K562 (cell line): ENCODE measurements around the gene GAPVD1. TPM values are rescaled to one million over a fixed set of nuclear protein-coding genes. Genes with fewer than 3 reads are reported as not detected.

Experiments
- ATAC-seq: fragments of 200-7000 bp; cut with Tn5 transposase; 3 replicates; pipeline ENCODE4 v1.9.1; 2020; ENCODE audit warnings: moderate library complexity
- BruUV-seq: library from RNA; stranded (reverse); fragments of 400-500 nt; replicated peaks from 2 replicates; lab custom pipeline; 2021; lab: Mats Ljungman, UMichigan
- CTCF ChIA-PET: fragments of 300-600 bp; formaldehyde crosslinking; extraction: SDS; loops from one replicate; lab custom pipeline; 2021; ENCODE audit warnings: low intra/inter-chr PET ratio; lab: Yijun Ruan, JAX
- POLR2A ChIA-PET: fragments of 300-600, 350-650 bp; sonication (Branson Sonifier 250); formaldehyde crosslinking; extraction: SDS; loops from one replicate; lab custom pipeline; 2021; ENCODE audit warnings: antibody characterized with exemption, inconsistent platforms; lab: Yijun Ruan, JAX
- DNase-seq, 4 experiments: peaks; one replicate each; pipeline versions ENCODE4 v3.0.0 to v3.0.0-alpha.2; 2011 to 2018; ENCODE audit warnings: low spot score in 3 of 4, mixed read lengths in 3 of 4; ENCODE audit errors: extremely low read depth in 1 of 4
- FAIRE-seq: peaks from 2 replicates; lab custom pipeline; 2011; peaks lifted over from hg19 to GRCh38; lab: Jason Lieb, UNC
- H2AFZ ChIP-seq: 2 replicates; pipeline ENCODE4 v1.6.0; 2011; ENCODE audit warnings: low read depth, low read length, control low read depth, inconsistent platforms
- H3K27ac ChIP-seq: fragments of 200-600 bp; 3 replicates; pipeline ENCODE4 v1.8.0; 2011; ENCODE audit warnings: low read depth, mild to moderate bottlenecking, control low read depth, inconsistent platforms, low read length, moderate library complexity, mixed read lengths; ENCODE audit errors: extremely low read depth
- H3K27me3 ChIP-seq, 2 experiments: fragments of 300-600 bp in 1 of 2; 2 replicates in 1 of 2; 3 replicates in 1 of 2; pipeline versions ENCODE4 v1.6.0 to v1.8.0; 2011; ENCODE audit warnings: inconsistent platforms in 2 of 2, low read length in 2 of 2, mild to moderate bottlenecking in 1 of 2, mixed read lengths in 1 of 2, moderate library complexity in 1 of 2; ENCODE audit not compliant: control insufficient read depth in 2 of 2, insufficient read depth in 2 of 2
- H3K36me3 ChIP-seq: fragments of 300-600 bp; 3 replicates; pipeline ENCODE4 v1.8.0; 2011; ENCODE audit warnings: mild to moderate bottlenecking, low read length, inconsistent platforms; ENCODE audit not compliant: control insufficient read depth, insufficient read depth
- H3K4me1 ChIP-seq, 2 experiments: fragments of 200-600 bp in 1 of 2; replicated peaks in 1 of 2; 2 replicates in 1 of 2; 3 replicates in 1 of 2; pipeline versions ENCODE4 v1.5.1 to v1.8.0; 2011; ENCODE audit warnings: inconsistent platforms in 2 of 2, low read length in 2 of 2, mild to moderate bottlenecking in 1 of 2, mixed read lengths in 1 of 2, moderate library complexity in 1 of 2; ENCODE audit not compliant: control insufficient read depth in 2 of 2, insufficient read depth in 2 of 2
- H3K4me2 ChIP-seq: 2 replicates; pipeline ENCODE4 v1.6.1; 2011; ENCODE audit warnings: low read length, control low read depth, inconsistent platforms, mixed read lengths; ENCODE audit not compliant: insufficient read depth
- H3K4me3 ChIP-seq: fragments of 200-600 bp; sonication (generic), shearing (Covaris generic); 2 replicates; pipeline ENCODE4 v1.5.1; 2016; ENCODE audit warnings: control low read depth, inconsistent platforms
- H3K79me2 ChIP-seq: fragments of 200-600 bp; 3 replicates; pipeline ENCODE4 v1.8.0; 2011; ENCODE audit warnings: low read length, inconsistent platforms; ENCODE audit not compliant: control insufficient read depth, insufficient read depth
- H3K9ac ChIP-seq, 2 experiments: 2 replicates each; pipeline versions ENCODE4 v1.6.0 to v1.6.1; 2011; ENCODE audit warnings: low read depth in 2 of 2, low read length in 2 of 2, control low read depth in 1 of 2, inconsistent platforms in 1 of 2, mild to moderate bottlenecking in 1 of 2, mixed read lengths in 1 of 2; ENCODE audit not compliant: insufficient read depth in 1 of 2
- H3K9me1 ChIP-seq: one replicate; pipeline ENCODE4 v1.6.0; 2011; ENCODE audit warnings: inconsistent platforms, mild to moderate bottlenecking, low read length, moderate library complexity; ENCODE audit not compliant: control insufficient read depth, insufficient read depth
- H3K9me3 ChIP-seq: replicated peaks from 2 replicates; pipeline ENCODE4 v1.5.1; 2011; ENCODE audit warnings: low read depth, low read length, inconsistent platforms; ENCODE audit not compliant: control insufficient read depth, insufficient read depth
- H4K20me1 ChIP-seq: replicated peaks from 2 replicates; pipeline ENCODE4 v1.6.1; 2011; ENCODE audit warnings: low read length, inconsistent platforms, mixed read lengths; ENCODE audit not compliant: control insufficient read depth, insufficient read depth
- ADNP ChIP-seq: fragments of 200-800 bp; sonication (Bioruptor generic); IDR thresholded peaks from 2 replicates; pipeline ENCODE4 v1.6.1; 2016; ENCODE audit warnings: missing genetic modification characterization, missing compliant biosample characterization
- FIP1L1 ChIP-seq: fragments of 200-400 bp; formaldehyde crosslinking; IDR thresholded peaks from 2 replicates; pipeline ENCODE4 v1.6.1; 2018; ENCODE audit warnings: mild to moderate bottlenecking, low read depth, low read length; ENCODE audit not compliant: poor library complexity, severe bottlenecking
- HNRNPK ChIP-seq: fragments of 200-400 bp; formaldehyde crosslinking; IDR thresholded peaks from one replicate; pipeline ENCODE4 v1.6.1; 2018; ENCODE audit warnings: mild to moderate bottlenecking, low read depth, low read length; ENCODE audit not compliant: poor library complexity, severe bottlenecking
- NELFE ChIP-seq: IDR thresholded peaks from 2 replicates; pipeline ENCODE4 v1.6.1; 2011; ENCODE audit warnings: mild to moderate bottlenecking; ENCODE audit not compliant: insufficient read depth, insufficient read length
- PHF8 ChIP-seq: fragments of 200-600 bp; sonication (generic); IDR thresholded peaks from 2 replicates; pipeline ENCODE4 v1.6.1; 2012; ENCODE audit warnings: mixed run types, mild to moderate bottlenecking, inconsistent platforms, low read length, moderate library complexity, borderline replicate concordance
- TAL1 ChIP-seq: fragments of 450-650 bp; IDR thresholded peaks from 2 replicates; pipeline ENCODE4 v1.6.1; 2016; ENCODE audit warnings: mild to moderate bottlenecking
- ZNF431 ChIP-seq: sonication (generic); formaldehyde crosslinking; IDR thresholded peaks from 2 replicates; pipeline ENCODE4 v1.8.0; 2022; ENCODE audit warnings: mild to moderate bottlenecking, missing genetic modification reagents
- WGBS: fragments of 100-300 bp; shearing (Covaris generic); methylation state at CpG from one replicate; pipeline ENCODE4 v1.1.6; 2016; ENCODE audit warnings: low coverage, mixed read lengths; ENCODE audit not compliant: insufficient coverage; ENCODE audit errors: missing lambda C conversion rate; 5-methylcytosine and 5-hydroxymethylcytosine counted together
- in situ Hi-C: fragments of 300-500 bp; cut with MboI; formaldehyde crosslinking; loops from 4 replicates; pipeline ENCODE4 v1.15.0; 2018; ENCODE audit warnings: inconsistent platforms, mixed read lengths
- intact Hi-C: fragments of 100-400 bp; cut with micrococcal nuclease; formaldehyde crosslinking; loops from 2 replicates; pipeline ENCODE4 v1.14.2; 2022
- polyA plus RNA-seq, 8 experiments: library from polyadenylated mRNA; depleted of rRNA in 4 of 8; stranded (reverse) in 5 of 8; unstranded in 3 of 8; fragments of >200 nt; fragmentation: Nextera tagmentation in 2 of 8; fragmentation: Illumina TruSeq in 1 of 8; extraction: Ambion mirVana in 2 of 8; extraction: Trizol in 1 of 8; gene quantifications; 2 replicates each; pipeline versions ENCODE4 v1.2.1 to v1.2.3, GENCODE V29; 2011 to 2014; ENCODE audit warnings: inconsistent platforms in 1 of 8, missing spikeins in 1 of 8
- total RNA-seq, 7 experiments: library from RNA; depleted of rRNA in 6 of 7; stranded (reverse); fragments of >200 nt in 6 of 7; fragmentation: Illumina TruSeq in 2 of 7; extraction: Trizol in 2 of 7; gene quantifications; 2 replicates each; pipeline versions ENCODE4 v1.2.1 to v1.2.3, GENCODE V29; 2011 to 2021; ENCODE audit warnings: low replicate concordance in 1 of 7
- TF ChIP-seq, protein P1 (sequence below): fragments of 250-450 bp; sonication (Bioruptor Pico); IDR thresholded peaks from 2 replicates; pipeline ENCODE4 v1.8.0; 2022; ENCODE audit warnings: moderate library complexity, mild to moderate bottlenecking, inconsistent platforms
- TF ChIP-seq, protein P2 (sequence below): sonication (generic); formaldehyde crosslinking; IDR thresholded peaks from 2 replicates; pipeline ENCODE4 v1.4.0; 2020; ENCODE audit warnings: mild to moderate bottlenecking, missing genetic modification reagents
- TF ChIP-seq, protein P3 (sequence below): sonication (generic); formaldehyde crosslinking; IDR thresholded peaks from 2 replicates; pipeline ENCODE4 v1.8.0; 2022; ENCODE audit warnings: mild to moderate bottlenecking, missing genetic modification reagents, borderline replicate concordance
- TF ChIP-seq, protein P4 (sequence below), 2 experiments: fragments of 450-650 bp in 1 of 2; sonication (generic) in 1 of 2; formaldehyde crosslinking; conservative IDR thresholded peaks; 2 replicates each; pipeline versions ENCODE4 v1.4.0 to v1.8.1; 2020 to 2022; ENCODE audit warnings: mild to moderate bottlenecking in 1 of 2, missing genetic modification reagents in 1 of 2
- TF ChIP-seq, protein P5 (sequence below): fragments of 200-400 bp; formaldehyde crosslinking; IDR thresholded peaks from 2 replicates; pipeline ENCODE4 v1.6.1; 2017; ENCODE audit warnings: mild to moderate bottlenecking, low read depth, low read length, moderate library complexity

Gene GAPVD1
- total and polyA plus RNA-seq, 9 of the 15 experiments (the other 6 are each of a cell fraction or from before 2014, with no cell fraction given): 9.5 to 66.1 (median 45.5) TPM

DNA sequence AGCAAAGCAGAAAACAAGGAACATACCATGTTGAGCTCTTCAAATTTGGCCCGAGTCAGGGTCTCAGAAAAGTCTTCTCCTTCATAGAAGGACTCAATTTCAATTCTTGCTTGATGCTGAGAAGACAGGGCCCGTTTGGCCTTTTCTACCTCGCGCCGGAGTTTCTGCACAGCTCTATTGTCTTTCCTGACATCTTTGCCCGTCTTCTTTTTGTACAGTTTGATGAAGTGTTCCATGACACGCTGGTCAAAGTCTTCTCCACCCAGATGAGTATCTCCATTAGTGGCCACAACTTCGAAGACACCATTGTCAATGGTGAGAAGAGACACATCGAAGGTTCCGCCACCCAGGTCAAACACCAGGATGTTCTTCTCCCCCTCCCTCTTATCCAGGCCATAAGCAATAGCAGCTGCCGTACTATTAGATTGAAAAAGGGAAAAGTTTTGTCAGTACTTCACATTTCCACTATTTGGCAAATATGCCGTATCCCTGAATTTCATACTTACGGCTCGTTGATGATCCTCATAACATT is 22.6 kb upstream of the GAPVD1 start:
- Histone ChIP-seq H3K27me3 (no peaks in the 10 kb centered on the region; a peak in 1 of 5 replicates), H3K27ac (peak overlapping the region; percentile 52), H3K9ac (peak overlapping the region; percentile 84 to 96; a peak in 3 of 4 replicates), H3K4me3 (peak overlapping the region; percentile 92), H3K9me1 (no peaks in the 10 kb centered on the region), H3K36me3 (peaks cover 67% of the 10 kb centered on the region), H3K9me3 (no peaks in the 10 kb centered on the region), H2AFZ (no peak overlapping the region), H3K4me1 (peaks cover 19 to 31% of the 10 kb centered on the region in 2 experiments; a peak in 4 of 5 replicates), H3K79me2 (peaks cover 70% of the 10 kb centered on the region), H4K20me1 (peaks cover 60% of the 10 kb centered on the region), H3K4me2 (peak overlapping the region; percentile 97)
- no peak for ATAC-seq
- in situ Hi-C loops: no loop called here
- peak in 1 of 4 experiments; percentile 19 for DNase-seq
- POLR2A ChIA-PET: interaction anchor here (0.7 to 6.2 kb wide), 8 partner anchors 15 to 130 kb away, joined by 3 to 75 read pairs (median 4); no protein-coding TSS in a partner anchor
- WGBS: 17% methylated on average over 14 of the region's 14 CpGs
- FAIRE-seq: no peak
- intact Hi-C loops: no loop called here
- CTCF ChIA-PET: no interaction called here
- BruUV-seq: no TSS peak
- TF ChIP-seq TAL1 (no peak), NELFE (no peak), HNRNPK (no peak), ADNP (tag) (no peak), FIP1L1 (no peak), PHF8 (no peak), ZNF431 (CRISPR knock-in tag) (peak; percentile 51)
- TF ChIP-seq, protein P1, sequence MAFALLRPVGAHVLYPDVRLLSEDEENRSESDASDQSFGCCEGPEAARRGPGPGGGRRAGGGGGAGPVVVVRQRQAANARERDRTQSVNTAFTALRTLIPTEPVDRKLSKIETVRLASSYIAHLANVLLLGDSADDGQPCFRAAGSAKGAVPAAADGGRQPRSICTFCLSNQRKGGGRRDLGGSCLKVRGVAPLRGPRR (CRISPR knock-in tag): no peak
- TF ChIP-seq, protein P2, sequence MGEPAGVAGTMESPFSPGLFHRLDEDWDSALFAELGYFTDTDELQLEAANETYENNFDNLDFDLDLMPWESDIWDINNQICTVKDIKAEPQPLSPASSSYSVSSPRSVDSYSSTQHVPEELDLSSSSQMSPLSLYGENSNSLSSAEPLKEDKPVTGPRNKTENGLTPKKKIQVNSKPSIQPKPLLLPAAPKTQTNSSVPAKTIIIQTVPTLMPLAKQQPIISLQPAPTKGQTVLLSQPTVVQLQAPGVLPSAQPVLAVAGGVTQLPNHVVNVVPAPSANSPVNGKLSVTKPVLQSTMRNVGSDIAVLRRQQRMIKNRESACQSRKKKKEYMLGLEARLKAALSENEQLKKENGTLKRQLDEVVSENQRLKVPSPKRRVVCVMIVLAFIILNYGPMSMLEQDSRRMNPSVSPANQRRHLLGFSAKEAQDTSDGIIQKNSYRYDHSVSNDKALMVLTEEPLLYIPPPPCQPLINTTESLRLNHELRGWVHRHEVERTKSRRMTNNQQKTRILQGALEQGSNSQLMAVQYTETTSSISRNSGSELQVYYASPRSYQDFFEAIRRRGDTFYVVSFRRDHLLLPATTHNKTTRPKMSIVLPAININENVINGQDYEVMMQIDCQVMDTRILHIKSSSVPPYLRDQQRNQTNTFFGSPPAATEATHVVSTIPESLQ (CRISPR knock-in tag): no peak
- TF ChIP-seq, protein P3, sequence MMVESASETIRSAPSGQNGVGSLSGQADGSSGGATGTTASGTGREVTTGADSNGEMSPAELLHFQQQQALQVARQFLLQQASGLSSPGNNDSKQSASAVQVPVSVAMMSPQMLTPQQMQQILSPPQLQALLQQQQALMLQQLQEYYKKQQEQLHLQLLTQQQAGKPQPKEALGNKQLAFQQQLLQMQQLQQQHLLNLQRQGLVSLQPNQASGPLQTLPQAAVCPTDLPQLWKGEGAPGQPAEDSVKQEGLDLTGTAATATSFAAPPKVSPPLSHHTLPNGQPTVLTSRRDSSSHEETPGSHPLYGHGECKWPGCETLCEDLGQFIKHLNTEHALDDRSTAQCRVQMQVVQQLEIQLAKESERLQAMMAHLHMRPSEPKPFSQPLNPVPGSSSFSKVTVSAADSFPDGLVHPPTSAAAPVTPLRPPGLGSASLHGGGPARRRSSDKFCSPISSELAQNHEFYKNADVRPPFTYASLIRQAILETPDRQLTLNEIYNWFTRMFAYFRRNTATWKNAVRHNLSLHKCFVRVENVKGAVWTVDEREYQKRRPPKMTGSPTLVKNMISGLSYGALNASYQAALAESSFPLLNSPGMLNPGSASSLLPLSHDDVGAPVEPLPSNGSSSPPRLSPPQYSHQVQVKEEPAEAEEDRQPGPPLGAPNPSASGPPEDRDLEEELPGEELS: 0 out of 2 replicates have a peak, but pooled peaks have one; percentile 52
- TF ChIP-seq, protein P4, sequence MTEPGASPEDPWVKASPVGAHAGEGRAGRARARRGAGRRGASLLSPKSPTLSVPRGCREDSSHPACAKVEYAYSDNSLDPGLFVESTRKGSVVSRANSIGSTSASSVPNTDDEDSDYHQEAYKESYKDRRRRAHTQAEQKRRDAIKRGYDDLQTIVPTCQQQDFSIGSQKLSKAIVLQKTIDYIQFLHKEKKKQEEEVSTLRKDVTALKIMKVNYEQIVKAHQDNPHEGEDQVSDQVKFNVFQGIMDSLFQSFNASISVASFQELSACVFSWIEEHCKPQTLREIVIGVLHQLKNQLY (CRISPR knock-in tag; conservative IDR thresholded peaks at IDR 0.05): no peak
- TF ChIP-seq, protein P5, sequence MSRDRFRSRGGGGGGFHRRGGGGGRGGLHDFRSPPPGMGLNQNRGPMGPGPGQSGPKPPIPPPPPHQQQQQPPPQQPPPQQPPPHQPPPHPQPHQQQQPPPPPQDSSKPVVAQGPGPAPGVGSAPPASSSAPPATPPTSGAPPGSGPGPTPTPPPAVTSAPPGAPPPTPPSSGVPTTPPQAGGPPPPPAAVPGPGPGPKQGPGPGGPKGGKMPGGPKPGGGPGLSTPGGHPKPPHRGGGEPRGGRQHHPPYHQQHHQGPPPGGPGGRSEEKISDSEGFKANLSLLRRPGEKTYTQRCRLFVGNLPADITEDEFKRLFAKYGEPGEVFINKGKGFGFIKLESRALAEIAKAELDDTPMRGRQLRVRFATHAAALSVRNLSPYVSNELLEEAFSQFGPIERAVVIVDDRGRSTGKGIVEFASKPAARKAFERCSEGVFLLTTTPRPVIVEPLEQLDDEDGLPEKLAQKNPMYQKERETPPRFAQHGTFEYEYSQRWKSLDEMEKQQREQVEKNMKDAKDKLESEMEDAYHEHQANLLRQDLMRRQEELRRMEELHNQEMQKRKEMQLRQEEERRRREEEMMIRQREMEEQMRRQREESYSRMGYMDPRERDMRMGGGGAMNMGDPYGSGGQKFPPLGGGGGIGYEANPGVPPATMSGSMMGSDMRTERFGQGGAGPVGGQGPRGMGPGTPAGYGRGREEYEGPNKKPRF: no peak
